Keratinocyte (primary cell): ENCODE data around the gene NR1I3. TPM values are rescaled to one million over a fixed set of nuclear protein-coding genes. Genes with fewer than 3 reads are reported as not detected.

Experiments
- DNase-seq: peaks from one replicate; pipeline ENCODE4 v3.0.0-alpha.2; 2011; ENCODE audit warnings: low read depth, missing footprints, low spot score
- FAIRE-seq: peaks from 2 replicates; lab custom pipeline; 2011; peaks lifted over from hg19 to GRCh38; lab: Jason Lieb, UNC
- H2AFZ ChIP-seq: 2 replicates; pipeline ENCODE4 v1.6.0; 2012; ENCODE audit warnings: low read length, control low read depth, inconsistent platforms; ENCODE audit not compliant: control insufficient read depth
- H3K27ac ChIP-seq: 2 replicates; pipeline ENCODE4 v1.5.1; 2011; ENCODE audit warnings: low read length; ENCODE audit not compliant: control insufficient read depth, insufficient read depth
- H3K27me3 ChIP-seq: 3 replicates; pipeline ENCODE4 v1.6.0; 2011; ENCODE audit warnings: low read length; ENCODE audit not compliant: control insufficient read depth, insufficient read depth; ENCODE audit errors: extremely low read depth
- H3K36me3 ChIP-seq, 2 experiments: 2 replicates in 1 of 2; 3 replicates in 1 of 2; pipeline ENCODE4 v1.5.1; 2011; ENCODE audit warnings: low read length in 2 of 2, mild to moderate bottlenecking in 1 of 2; ENCODE audit not compliant: control insufficient read depth in 2 of 2, insufficient read depth in 2 of 2; ENCODE audit errors: extremely low read depth in 1 of 2
- H3K4me1 ChIP-seq: 3 replicates; pipeline ENCODE4 v1.5.1; 2011; ENCODE audit warnings: low read length; ENCODE audit not compliant: control insufficient read depth, insufficient read depth; ENCODE audit errors: extremely low read depth
- H3K4me2 ChIP-seq: 3 replicates; pipeline ENCODE4 v1.6.0; 2011; ENCODE audit warnings: low read depth, low read length; ENCODE audit not compliant: control insufficient read depth, insufficient read depth; ENCODE audit errors: extremely low read depth
- H3K4me3 ChIP-seq, 3 experiments: fragments of 200-600 bp in 1 of 3; sonication (generic) in 1 of 3; 2 replicates in 2 of 3; 3 replicates in 1 of 3; pipeline ENCODE4 v1.5.1; 2011 to 2016; ENCODE audit warnings: low read length in 3 of 3, mild to moderate bottlenecking in 3 of 3, control low read depth in 2 of 3, inconsistent platforms in 1 of 3, low read depth in 1 of 3, mixed read lengths in 1 of 3, mixed run types in 1 of 3, moderate library complexity in 1 of 3; ENCODE audit not compliant: control insufficient read depth in 2 of 3, insufficient read depth in 2 of 3; ENCODE audit errors: extremely low read depth in 1 of 3
- H3K79me2 ChIP-seq: 2 replicates; pipeline ENCODE4 v1.6.0; 2012; ENCODE audit warnings: low read length; ENCODE audit not compliant: control insufficient read depth, insufficient read depth
- H3K9ac ChIP-seq: 3 replicates; pipeline ENCODE4 v1.6.0; 2011; ENCODE audit warnings: low read length; ENCODE audit not compliant: control insufficient read depth, insufficient read depth; ENCODE audit errors: extremely low read depth
- H3K9me1 ChIP-seq: 3 replicates; pipeline ENCODE4 v1.6.0; 2011; ENCODE audit warnings: low read length; ENCODE audit not compliant: control insufficient read depth, insufficient read depth; ENCODE audit errors: extremely low read depth
- H3K9me3 ChIP-seq: 2 replicates; pipeline ENCODE4 v1.5.1; 2012; ENCODE audit warnings: low read depth, low read length; ENCODE audit not compliant: control insufficient read depth
- H4K20me1 ChIP-seq: 3 replicates; pipeline ENCODE4 v1.6.0; 2011; ENCODE audit warnings: low read length; ENCODE audit not compliant: control insufficient read depth, insufficient read depth; ENCODE audit errors: extremely low read depth
- CTCF ChIP-seq, 3 experiments: IDR thresholded peaks in 1 of 3; conservative IDR thresholded peaks in 1 of 3; optimal IDR thresholded peaks in 1 of 3; 2 replicates in 2 of 3; 3 replicates in 1 of 3; pipeline versions ENCODE3 to v1.5.1; 2011; ENCODE audit warnings: low read length in 3 of 3, mild to moderate bottlenecking in 3 of 3, moderate library complexity in 2 of 3, control low read depth in 1 of 3, inconsistent platforms in 1 of 3; ENCODE audit not compliant: insufficient read depth in 2 of 3; ENCODE audit errors: extremely low read depth in 1 of 3
- EZH2 ChIP-seq: IDR thresholded peaks from one replicate; pipeline ENCODE4 v1.6.1; 2012; ENCODE audit warnings: inconsistent platforms, mild to moderate bottlenecking, low read length, moderate library complexity
- dilution Hi-C: fragments of 300-500 bp; cut with MboI; formaldehyde crosslinking; loops from one replicate; pipeline ENCODE4 v1.7.0; 2020; ENCODE audit warnings: low sequenced_read_pairs; ENCODE audit not compliant: extremely low pct_ligation_motif_present
- polyA plus RNA-seq, 5 experiments: library from polyadenylated mRNA; depleted of rRNA in 3 of 5; stranded (reverse) in 3 of 5; stranded (forward) in 1 of 5; unstranded in 1 of 5; fragments of >200 nt; gene quantifications; 1 replicate in 1 of 5; 2 replicates in 3 of 5; 3 replicates in 1 of 5; pipeline versions ENCODE4 v1.2.1 to v1.2.3, GENCODE V29; 2011 to 2012; ENCODE audit warnings: missing spikeins in 2 of 5, low read depth in 1 of 5, low replicate concordance in 1 of 5

The NR1I3 gene
- polyA plus RNA-seq, 1 donor (not counting 4 experiments of a cell fraction or from before 2014, with no cell fraction given) = not detected

GRCh38 chr1:161185282-161185682, 52.7 kb downstream of the NR1I3 start:
- Histone ChIP-seq H3K4me1 (peaks cover 13% of the 10 kb centered on the region), H3K4me3 (no peak overlapping the region), H3K9me1 (no peaks in the 10 kb centered on the region), H3K9me3 (no peaks in the 10 kb centered on the region), H3K4me2 (no peak overlapping the region), H3K27me3 (no peaks in the 10 kb centered on the region), H3K36me3 (no peaks in the 10 kb centered on the region), H3K79me2 (no peaks in the 10 kb centered on the region), H3K9ac (no peak overlapping the region), H4K20me1 (no peaks in the 10 kb centered on the region), H3K27ac (no peak overlapping the region), H2AFZ (peak overlapping the region; percentile 52)
- dilution Hi-C loops = no loop called here
- no peak for TF ChIP-seq CTCF (optimal IDR thresholded peaks at IDR 0.05 in 1 of 3, IDR thresholded peaks at IDR 0.05 in 1 of 3, conservative IDR thresholded peaks at IDR 0.05 in 1 of 3; ENCODE audit: extremely low read depth in 1 of 3, insufficient read depth in 2 of 3, low read length in 3 of 3)
- no peak for TF ChIP-seq EZH2
- no peak for DNase-seq
- no peak for FAIRE-seq

- Histone ChIP-seq H3K4me2 (peak overlapping the region; percentile 73), H3K9ac (peak overlapping the region; percentile 9), H3K4me1 (peaks cover 18% of the 10 kb centered on the region), H3K79me2 (peaks cover under 1% of the 10 kb centered on the region), H3K27me3 (no peaks in the 10 kb centered on the region), H3K36me3 (no peaks in the 10 kb centered on the region), H3K9me3 (no peaks in the 10 kb centered on the region), H4K20me1 (no peaks in the 10 kb centered on the region), H3K27ac (peak overlapping the region; percentile 82), H3K4me3 (peak overlapping the region in 1 of 3 experiments; percentile 20), H3K9me1 (no peaks in the 10 kb centered on the region), H2AFZ (peak overlapping the region; percentile 42)
- no peak for TF ChIP-seq EZH2
- no peak for TF ChIP-seq CTCF (optimal IDR thresholded peaks at IDR 0.05 in 1 of 3, IDR thresholded peaks at IDR 0.05 in 1 of 3, conservative IDR thresholded peaks at IDR 0.05 in 1 of 3; ENCODE audit: extremely low read depth in 1 of 3, insufficient read depth in 2 of 3, low read length in 3 of 3)
- dilution Hi-C loops = no loop called here
- DNase-seq (no peak), FAIRE-seq (no peak)
Observed at GRCh38 chr1:161182214-161182613, 55.8 kb downstream of the NR1I3 start.
